Naive B cell (primary cell): Measurements from ENCODE around the gene SRL. TPM values are rescaled to one million over a fixed set of nuclear protein-coding genes. Genes with fewer than 3 reads are reported as not detected.

Experiments used
- ATAC-seq, 2 donors: fragments of 150-1000 bp; cut with Tn5 transposase; 2 replicates each; pipeline ENCODE4 v1.10.0; 2021; ENCODE audit warnings: low read depth in 2 of 2, mild to moderate bottlenecking in 2 of 2, moderate library complexity in 2 of 2
- DNase-seq: peaks from one replicate; pipeline ENCODE4 v3.0.0; 2022
- H3K27ac Mint-ChIP-seq, 6 donors: one replicate each; pipeline ENCODE4 v1.8.0; 2020 to 2022; ENCODE audit warnings: mild to moderate bottlenecking in 6 of 6, mixed read lengths in 6 of 6, moderate library complexity in 5 of 6, inconsistent platforms in 2 of 6
- H3K27me3 Mint-ChIP-seq, 3 donors: one replicate each; pipeline ENCODE4 v1.8.0; 2021 to 2022; ENCODE audit warnings: mixed read lengths in 3 of 3, mild to moderate bottlenecking in 1 of 3
- H3K36me3 Mint-ChIP-seq, 2 donors: one replicate each; pipeline ENCODE4 v1.8.0; 2020 to 2022; ENCODE audit warnings: mixed read lengths in 2 of 2, inconsistent platforms in 1 of 2, mild to moderate bottlenecking in 1 of 2
- H3K4me1 Mint-ChIP-seq, 3 donors: one replicate each; pipeline ENCODE4 v1.8.0; 2020 to 2022; ENCODE audit warnings: mixed read lengths in 3 of 3, inconsistent platforms in 1 of 3, mild to moderate bottlenecking in 1 of 3, moderate library complexity in 1 of 3
- H3K4me3 Mint-ChIP-seq, 8 donors: one replicate each; pipeline ENCODE4 v1.8.0; 2020 to 2022; ENCODE audit warnings: mild to moderate bottlenecking in 8 of 8, mixed read lengths in 8 of 8, moderate library complexity in 8 of 8, inconsistent platforms in 2 of 8
- H3K9me3 Mint-ChIP-seq, 7 donors: one replicate each; pipeline ENCODE4 v1.8.0; 2020 to 2022; ENCODE audit warnings: mixed read lengths in 7 of 7, mild to moderate bottlenecking in 5 of 7, inconsistent platforms in 2 of 7, moderate library complexity in 1 of 7
- polyA plus RNA-seq, 6 donors: library from polyadenylated mRNA; unstranded; fragments of 300-500 nt; fragmentation: Illumina TruSeq; gene quantifications; one replicate each; pipeline ENCODE4 v1.2.3, GENCODE V29; 2021; ENCODE audit warnings: low read depth in 6 of 6

The SRL gene
- polyA plus RNA-seq, 6 donors from 2014 or later, result not detected

DNA sequence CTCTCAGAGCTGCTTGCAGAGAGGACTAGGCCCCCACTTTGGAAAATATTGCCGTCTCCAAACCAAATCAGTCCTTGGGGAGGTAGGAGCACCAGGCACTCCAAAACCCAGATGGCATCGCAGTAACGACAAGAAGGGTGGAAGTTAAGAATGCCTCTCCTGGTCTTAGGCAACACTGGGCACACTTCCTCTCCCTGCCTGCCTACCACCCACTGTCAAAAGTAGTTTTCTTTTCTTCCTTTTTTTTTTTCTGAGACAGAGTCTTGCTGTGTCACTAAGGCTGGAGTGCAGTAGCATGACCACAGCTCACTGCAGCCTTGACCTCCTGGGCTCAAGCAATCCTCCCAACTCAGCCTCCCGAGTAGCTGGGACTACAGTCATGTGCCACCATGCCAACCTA lies 47.2 kb downstream of the SRL start:
- DNase-seq (no peak), ATAC-seq (no peak)
- Mint-ChIP-seq H3K4me3 (no peak overlapping the region), H3K9me3 (no peaks in the 10 kb centered on the region), H3K4me1 (peaks cover 0 to 2% (median 0%) of the 10 kb centered on the region in 3 donors), H3K36me3 (no peaks in the 10 kb centered on the region), H3K27me3 (peaks cover 0 to 5% (median 2%) of the 10 kb centered on the region in 3 donors), H3K27ac (peak overlapping the region in 1 of 6 donors; percentile 60)

GRCh38 chr16:4193920-4194319 lies 48.0 kb downstream of the SRL start:
- H3K4me1 Mint-ChIP-seq, result peaks cover 0 to 2% (median 0%) of the 10 kb centered on the region in 3 donors
- no peak overlapping the region for H3K4me3 Mint-ChIP-seq
- peaks cover 0 to 10% (median 9%) of the 10 kb centered on the region in 3 donors for H3K27me3 Mint-ChIP-seq
- ATAC-seq, result no peak
- H3K36me3 Mint-ChIP-seq, result no peaks in the 10 kb centered on the region
- H3K27ac Mint-ChIP-seq, result no peak overlapping the region
- DNase-seq, result no peak
- H3K9me3 Mint-ChIP-seq, result no peaks in the 10 kb centered on the region

DNA sequence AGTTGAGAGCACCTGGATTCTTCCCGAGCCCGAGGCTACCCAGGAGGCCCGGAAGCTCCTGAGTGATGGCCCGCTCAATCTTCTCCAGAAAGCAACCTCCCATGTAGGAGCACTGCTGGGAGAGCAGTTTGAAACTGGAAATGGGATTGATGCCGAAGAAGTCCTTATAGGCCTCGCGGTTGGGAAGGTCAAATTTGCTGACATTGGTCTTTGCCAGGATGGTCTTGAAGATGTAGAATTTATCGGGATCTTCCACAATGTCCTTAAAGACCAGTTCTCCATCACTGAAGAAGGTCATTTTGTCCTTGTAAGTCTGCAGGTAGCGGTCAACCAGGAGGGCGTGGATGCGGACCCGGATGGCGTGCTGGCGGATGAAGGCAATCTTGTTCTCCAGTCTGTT lies 49.7 kb downstream of the SRL start:
- Mint-ChIP-seq H3K36me3 (no peaks in the 10 kb centered on the region), H3K27ac (no peak overlapping the region), H3K27me3 (peaks cover 0 to 17% (median 11%) of the 10 kb centered on the region in 3 donors), H3K4me1 (peaks cover 0 to 2% (median 0%) of the 10 kb centered on the region in 3 donors), H3K4me3 (no peak overlapping the region), H3K9me3 (no peaks in the 10 kb centered on the region)
- ATAC-seq, result no peak
- DNase-seq, result no peak

DNA sequence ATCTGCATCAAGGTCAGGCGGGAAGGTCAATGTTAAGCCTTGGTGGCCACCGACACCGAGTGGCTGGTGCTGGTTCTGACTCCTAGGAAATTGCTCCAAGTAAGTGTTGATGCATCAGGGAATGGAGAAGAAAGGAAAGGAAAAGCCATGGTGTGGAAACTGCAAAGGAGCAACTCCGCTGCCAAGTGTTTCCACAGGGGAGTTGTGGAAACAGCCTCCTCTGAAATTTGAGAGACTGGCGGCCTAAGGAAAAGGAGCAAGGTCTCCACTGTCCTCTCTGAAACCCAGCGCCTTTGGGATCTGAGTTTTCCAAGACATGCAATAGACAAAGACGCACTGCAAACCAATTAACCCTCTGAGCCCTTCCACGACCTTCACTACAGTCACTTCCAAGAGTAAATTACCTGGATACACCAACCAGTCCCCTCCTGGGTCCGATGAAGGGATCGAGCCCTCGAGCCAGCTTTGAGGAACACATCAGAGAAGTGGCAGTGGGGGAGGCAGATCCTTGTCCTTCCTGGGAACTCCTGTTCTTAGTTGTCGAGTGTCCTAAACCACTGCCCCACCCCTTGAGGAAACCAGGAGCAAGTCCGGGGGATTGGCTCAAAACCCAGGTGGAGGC lies 51.1 kb downstream of the SRL start:
- Mint-ChIP-seq H3K36me3 (no peaks in the 10 kb centered on the region), H3K4me1 (peaks cover 0 to 2% (median 0%) of the 10 kb centered on the region in 3 donors), H3K9me3 (no peaks in the 10 kb centered on the region), H3K27ac (peak overlapping the region in 1 of 6 donors; percentile 33), H3K4me3 (no peak overlapping the region), H3K27me3 (peaks cover 0 to 17% (median 11%) of the 10 kb centered on the region in 3 donors)
- ATAC-seq, result no peak
- DNase-seq, result no peak

DNA sequence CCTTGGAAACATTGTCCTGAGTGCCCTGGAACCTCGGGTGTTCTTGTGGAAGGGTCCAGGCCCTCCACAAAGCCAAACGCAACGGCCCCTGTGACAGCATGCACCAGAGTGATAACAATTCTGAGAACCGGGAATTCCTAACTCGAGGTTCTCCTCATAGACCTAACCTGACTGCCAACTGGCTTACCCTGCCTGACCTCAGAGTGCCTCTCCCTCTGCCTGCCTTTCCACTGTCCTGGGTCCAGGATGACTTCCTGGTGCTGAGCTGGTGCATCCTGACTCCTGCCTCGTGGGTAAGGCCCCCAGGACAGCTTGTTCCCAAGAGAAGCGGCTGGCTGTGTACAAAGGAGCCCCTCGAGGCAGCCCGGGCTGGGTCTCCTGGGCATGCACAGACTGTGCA lies 51.8 kb downstream of the SRL start:
- Mint-ChIP-seq H3K27ac (peak overlapping the region in 1 of 6 donors; percentile 44), H3K4me3 (no peak overlapping the region), H3K27me3 (peaks cover 0 to 17% (median 11%) of the 10 kb centered on the region in 3 donors), H3K36me3 (no peaks in the 10 kb centered on the region), H3K4me1 (peaks cover 0 to 2% (median 0%) of the 10 kb centered on the region in 3 donors), H3K9me3 (no peaks in the 10 kb centered on the region)
- ATAC-seq (no peak), DNase-seq (no peak)

- DNase-seq (no peak), ATAC-seq (no peak)
- Mint-ChIP-seq H3K27me3 (peaks cover 0 to 8% (median 5%) of the 10 kb centered on the region in 3 donors), H3K27ac (peak overlapping the region in 2 of 6 donors; percentile 36 to 74), H3K9me3 (no peaks in the 10 kb centered on the region), H3K4me3 (peak overlapping the region; percentile 72 to 91 (median 84)), H3K36me3 (no peaks in the 10 kb centered on the region), H3K4me1 (peaks cover 5 to 17% (median 8%) of the 10 kb centered on the region in 3 donors)
Observed at GRCh38 chr16:4184038-4184702, 57.7 kb downstream of the SRL start.

GRCh38 chr16:4183237-4184037 lies 58.4 kb downstream of the SRL start:
- H3K36me3 Mint-ChIP-seq, result no peaks in the 10 kb centered on the region
- peaks cover 5 to 17% (median 8%) of the 10 kb centered on the region in 3 donors for H3K4me1 Mint-ChIP-seq
- H3K9me3 Mint-ChIP-seq, result no peaks in the 10 kb centered on the region
- peak overlapping the region in 3 of 6 donors; percentile 15 to 88 (median 80) for H3K27ac Mint-ChIP-seq
- H3K27me3 Mint-ChIP-seq, result peaks cover 0 to 7% (median 0%) of the 10 kb centered on the region in 3 donors
- DNase-seq, result peak; percentile 79
- H3K4me3 Mint-ChIP-seq, result peak overlapping the region; percentile 72 to 89 (median 82)
- peak; percentile 81 to 86 for ATAC-seq

DNA sequence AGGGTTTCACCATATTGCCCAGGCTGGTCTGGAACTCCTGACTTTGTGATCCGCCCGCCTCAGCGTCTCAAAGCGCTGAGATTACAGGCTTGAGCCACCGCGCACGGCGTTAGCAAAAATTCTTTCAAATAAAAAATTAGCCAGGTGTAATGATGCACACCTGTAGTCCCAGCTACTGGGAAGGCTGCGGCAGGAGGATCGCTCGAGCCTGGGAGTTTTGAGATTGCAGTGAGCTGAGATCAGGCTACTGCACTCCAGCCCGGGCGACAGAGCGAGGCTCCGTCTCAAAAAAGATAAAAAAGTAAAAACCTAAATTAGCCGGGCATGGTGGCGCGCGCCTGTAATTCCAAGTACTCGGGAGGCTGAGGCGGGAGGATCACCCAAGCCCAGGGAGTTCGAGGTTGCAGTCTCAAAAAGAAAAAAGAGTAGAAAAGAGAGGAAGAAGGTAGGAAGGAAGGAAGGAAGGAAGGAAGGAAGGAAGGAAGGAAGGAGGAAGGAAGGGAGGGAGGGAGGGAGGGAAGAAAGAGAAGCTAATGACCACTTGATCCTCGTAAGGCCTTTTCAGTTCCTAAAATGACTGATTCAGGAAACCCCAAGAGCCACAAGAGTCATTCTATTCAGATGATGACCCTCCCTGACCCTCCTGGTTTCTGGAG lies 59.2 kb downstream of the SRL start:
- Mint-ChIP-seq H3K27ac (peak overlapping the region in 3 of 6 donors; percentile 60 to 88 (median 80)), H3K4me3 (peak overlapping the region; percentile 72 to 89 (median 82)), H3K36me3 (no peaks in the 10 kb centered on the region), H3K27me3 (peaks cover 0 to 8% (median 0%) of the 10 kb centered on the region in 3 donors), H3K4me1 (peaks cover 5 to 17% (median 8%) of the 10 kb centered on the region in 3 donors), H3K9me3 (peaks cover 0 to 5% (median 0%) of the 10 kb centered on the region in 7 donors)
- DNase-seq (no peak), ATAC-seq (peak in 1 of 2 donors; percentile 6)

DNA sequence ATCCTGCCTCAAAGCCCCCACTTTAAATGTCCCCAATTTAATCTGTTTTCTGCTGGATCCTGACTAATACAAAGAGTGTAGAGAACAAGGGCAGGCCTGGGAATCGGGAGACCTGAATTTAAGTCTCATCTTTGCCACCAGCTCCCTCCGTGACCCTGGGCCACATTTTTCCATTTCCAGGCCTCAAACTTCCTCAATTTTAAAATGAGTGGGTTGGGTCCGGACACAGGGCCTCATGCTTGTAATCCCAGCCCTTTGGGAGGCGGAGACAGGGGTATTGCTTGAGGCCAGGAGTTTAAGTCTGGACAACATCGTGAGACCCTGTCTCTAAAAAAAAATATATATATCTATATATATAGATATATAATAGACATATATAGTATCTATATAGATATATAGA lies 61.4 kb downstream of the SRL start:
- Mint-ChIP-seq H3K27ac (peak overlapping the region in 2 of 6 donors; percentile 53 to 62), H3K4me3 (no peak overlapping the region), H3K27me3 (peaks cover 0 to 6% (median 5%) of the 10 kb centered on the region in 3 donors), H3K4me1 (peaks cover 12 to 17% (median 14%) of the 10 kb centered on the region in 3 donors), H3K9me3 (peaks cover 0 to 5% (median 0%) of the 10 kb centered on the region in 7 donors), H3K36me3 (no peaks in the 10 kb centered on the region)
- DNase-seq (no peak), ATAC-seq (no peak)

DNA sequence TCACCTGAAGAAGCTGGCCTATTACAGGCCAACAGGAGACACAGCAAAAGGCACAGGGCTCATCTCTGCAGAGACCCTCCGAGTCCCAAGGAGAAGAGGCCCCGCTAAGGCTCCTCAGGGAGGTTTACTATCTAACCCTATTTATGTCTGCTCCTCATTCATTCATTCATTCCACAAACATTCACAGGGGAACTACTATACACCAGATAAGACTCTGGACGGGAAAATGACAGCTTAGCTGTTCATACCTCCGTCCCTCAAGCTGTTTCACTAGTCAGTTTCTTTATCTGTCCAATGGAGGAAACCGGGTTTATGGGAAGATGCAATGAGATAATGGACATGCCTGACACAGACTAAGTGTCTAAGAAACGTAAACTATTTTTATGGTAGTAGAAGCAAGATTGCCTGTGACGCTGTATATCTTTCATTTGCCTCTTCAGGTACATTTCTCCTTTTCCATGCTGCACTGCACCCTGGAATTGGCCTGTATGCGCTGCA lies 62.1 kb downstream of the SRL start:
- peaks cover 0 to 5% (median 0%) of the 10 kb centered on the region in 7 donors for H3K9me3 Mint-ChIP-seq
- H3K4me1 Mint-ChIP-seq, result peaks cover 10 to 16% (median 12%) of the 10 kb centered on the region in 3 donors
- no peak for ATAC-seq

GRCh38 chr16:4179020-4179419 lies 62.9 kb downstream of the SRL start:
- no peaks in the 10 kb centered on the region for H3K36me3 Mint-ChIP-seq
- H3K4me3 Mint-ChIP-seq, result no peak overlapping the region
- H3K9me3 Mint-ChIP-seq, result peaks cover 0 to 5% (median 0%) of the 10 kb centered on the region in 7 donors
- no peak for DNase-seq
- peaks cover 0 to 7% (median 5%) of the 10 kb centered on the region in 3 donors for H3K27me3 Mint-ChIP-seq
- no peak for ATAC-seq
- H3K27ac Mint-ChIP-seq, result no peak overlapping the region
- H3K4me1 Mint-ChIP-seq, result peaks cover 7 to 13% (median 9%) of the 10 kb centered on the region in 3 donors

More for the DNA sequence above, 62.1 kb downstream of the SRL start:
- H3K27ac Mint-ChIP-seq, result no peak overlapping the region
- H3K27me3 Mint-ChIP-seq, result peaks cover 0 to 6% (median 5%) of the 10 kb centered on the region in 3 donors
- H3K36me3 Mint-ChIP-seq, result no peaks in the 10 kb centered on the region
- H3K4me3 Mint-ChIP-seq, result peak overlapping the region in 1 of 8 donors; percentile 72
- DNase-seq, result no peak

DNA sequence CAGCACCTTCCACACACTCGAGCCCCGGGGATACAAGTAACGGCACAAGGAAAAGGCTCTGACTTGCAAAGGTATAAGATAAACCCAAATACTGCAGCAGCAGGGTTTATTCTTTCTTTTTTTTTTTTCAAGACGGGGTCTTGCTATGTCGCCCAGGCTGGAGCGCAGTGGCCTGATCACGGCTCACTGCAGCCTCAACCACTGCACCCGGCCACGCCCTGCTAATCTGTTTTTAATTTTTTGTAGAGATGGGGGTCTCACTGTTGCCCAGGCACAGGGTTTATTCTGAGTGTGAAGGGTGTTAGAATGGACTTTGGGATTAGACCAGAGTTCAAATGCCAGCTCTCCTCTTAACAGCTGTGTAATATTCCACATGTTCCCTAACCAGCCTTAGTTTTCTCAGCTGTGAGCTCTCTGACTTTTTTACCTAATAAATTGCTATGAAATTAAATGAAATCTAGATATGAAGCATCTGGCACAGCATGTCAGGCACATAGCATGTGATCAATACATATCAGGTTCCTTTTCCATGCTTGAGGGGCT lies 63.3 kb downstream of the SRL start:
- Mint-ChIP-seq H3K4me3 (no peak overlapping the region), H3K27ac (peak overlapping the region in 1 of 6 donors; percentile 79), H3K36me3 (no peaks in the 10 kb centered on the region), H3K9me3 (peaks cover 0 to 5% (median 0%) of the 10 kb centered on the region in 7 donors), H3K27me3 (peaks cover 0 to 11% (median 5%) of the 10 kb centered on the region in 3 donors), H3K4me1 (peaks cover 7 to 13% (median 9%) of the 10 kb centered on the region in 3 donors)
- no peak for DNase-seq
- ATAC-seq, result no peak
